HG03378 (cell line): ENCODE measurements around the gene ADSS1.

Experiments
- ATAC-seq: cut with Tn5 transposase; IDR thresholded peaks from one replicate; pipeline ENCODE4 v1.9.1; 2021; ENCODE audit warnings: mild to moderate bottlenecking, moderate library complexity; ENCODE audit not compliant: unreplicated experiment

ADSS1 gene

DNA sequence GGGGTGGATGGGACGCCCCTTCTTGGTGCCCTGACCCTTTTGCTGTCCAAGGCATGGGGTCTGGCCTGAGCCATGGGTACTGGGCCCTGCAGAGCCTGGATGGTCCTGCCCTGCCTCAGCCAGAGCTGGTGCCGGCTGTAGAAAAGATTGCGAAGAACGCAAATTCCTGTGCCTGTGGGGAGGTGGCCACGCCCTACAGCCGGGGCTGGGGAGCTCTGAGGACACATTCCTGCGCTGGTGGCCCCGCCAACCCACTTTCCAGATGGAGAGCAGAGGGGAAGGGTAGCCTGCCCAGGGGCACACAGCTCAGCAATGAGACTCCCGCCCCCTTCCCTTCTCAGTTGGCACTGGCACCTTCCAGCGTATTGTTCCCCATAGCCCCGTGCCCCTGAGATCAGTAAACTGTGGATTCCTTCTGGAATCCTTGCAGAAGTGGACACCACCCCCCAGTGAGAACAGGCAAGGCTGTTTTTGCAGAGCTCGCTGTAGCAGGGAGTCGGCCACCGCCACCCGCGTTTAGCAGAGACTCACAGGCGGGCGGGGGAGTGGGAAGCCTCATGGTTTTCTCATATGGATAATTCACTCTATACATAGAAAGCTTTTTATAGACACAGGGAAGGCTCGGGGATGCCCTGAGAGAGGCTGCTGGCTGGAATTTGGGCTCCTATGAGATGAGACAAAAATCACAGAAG lies 26.0 kb upstream of the ADSS1 start:
- no peak for ATAC-seq

DNA sequence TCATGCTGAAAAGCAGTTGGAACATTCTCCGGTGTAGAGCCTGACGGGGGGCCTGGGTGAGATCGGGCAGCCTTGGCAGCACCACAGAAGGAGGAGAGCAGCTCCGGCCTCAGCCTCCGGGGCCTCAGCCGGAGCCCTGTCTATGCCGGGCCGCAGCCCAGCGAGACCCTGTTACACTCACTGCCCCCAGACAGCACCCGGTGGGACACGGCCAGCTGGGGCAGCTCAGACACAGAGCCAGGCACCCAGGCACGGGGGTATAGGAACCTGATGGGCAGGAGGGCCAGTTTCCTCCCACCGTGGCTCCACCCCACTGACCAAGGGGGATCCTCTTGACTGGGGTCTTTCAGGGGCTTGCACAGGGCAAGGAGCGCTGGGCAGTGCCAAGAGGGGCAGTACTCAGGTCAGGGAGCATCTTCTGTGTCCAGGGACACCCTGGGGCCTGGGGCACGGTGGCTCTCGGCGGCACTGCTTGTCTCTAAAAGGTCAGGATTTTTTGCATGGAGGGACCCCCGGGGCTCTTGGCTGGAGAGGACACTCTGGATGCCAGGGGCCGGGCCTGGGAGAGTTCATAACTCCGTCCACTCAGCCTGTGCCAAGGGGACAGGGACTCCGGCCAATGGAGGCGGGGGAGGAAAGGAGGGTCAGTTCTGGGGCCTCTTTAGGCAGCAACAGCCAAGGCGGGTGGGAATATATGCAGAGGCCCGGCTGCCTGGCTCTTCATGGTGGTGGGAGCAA lies 25.2 kb upstream of the ADSS1 start:
- no peak for ATAC-seq

DNA sequence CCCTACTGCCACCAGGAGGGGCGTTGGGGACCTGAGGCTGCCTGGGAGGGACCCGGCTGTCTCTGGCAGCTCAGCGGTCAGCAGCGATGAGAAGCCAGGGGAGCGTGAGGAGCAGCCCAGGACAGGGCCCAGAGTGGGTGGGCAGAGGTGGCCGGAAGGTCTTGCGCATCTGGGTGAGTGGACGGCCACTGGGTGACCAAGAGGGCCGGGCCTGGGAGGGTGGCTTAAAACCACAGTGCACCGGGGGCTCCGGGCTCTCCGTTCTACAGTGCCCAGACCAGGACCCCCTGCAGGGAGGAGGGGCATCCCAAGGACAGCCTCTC lies 24.6 kb upstream of the ADSS1 start:
- no peak for ATAC-seq

DNA sequence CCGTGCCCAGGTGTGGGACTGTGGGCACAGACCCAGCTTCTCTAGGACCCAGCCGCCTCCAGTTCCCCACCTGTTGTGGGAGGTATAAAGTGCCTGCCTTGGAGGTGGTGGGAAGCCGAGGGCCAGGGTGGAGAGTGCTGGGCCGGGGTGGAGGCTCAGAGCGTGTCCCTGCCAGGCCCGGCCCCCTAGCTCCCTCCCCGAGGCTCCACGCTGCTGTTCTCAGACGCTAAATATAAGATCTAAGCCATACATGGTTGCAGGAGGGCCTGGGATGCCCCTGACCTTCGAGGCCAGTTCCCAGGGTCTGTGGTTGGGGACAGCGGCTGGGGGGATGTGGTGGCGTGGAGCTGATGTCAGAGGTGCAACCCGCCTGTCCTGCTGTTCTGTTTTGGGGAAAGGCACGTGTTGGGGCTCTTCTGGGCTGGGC lies 23.8 kb upstream of the ADSS1 start:
- ATAC-seq = no peak

DNA sequence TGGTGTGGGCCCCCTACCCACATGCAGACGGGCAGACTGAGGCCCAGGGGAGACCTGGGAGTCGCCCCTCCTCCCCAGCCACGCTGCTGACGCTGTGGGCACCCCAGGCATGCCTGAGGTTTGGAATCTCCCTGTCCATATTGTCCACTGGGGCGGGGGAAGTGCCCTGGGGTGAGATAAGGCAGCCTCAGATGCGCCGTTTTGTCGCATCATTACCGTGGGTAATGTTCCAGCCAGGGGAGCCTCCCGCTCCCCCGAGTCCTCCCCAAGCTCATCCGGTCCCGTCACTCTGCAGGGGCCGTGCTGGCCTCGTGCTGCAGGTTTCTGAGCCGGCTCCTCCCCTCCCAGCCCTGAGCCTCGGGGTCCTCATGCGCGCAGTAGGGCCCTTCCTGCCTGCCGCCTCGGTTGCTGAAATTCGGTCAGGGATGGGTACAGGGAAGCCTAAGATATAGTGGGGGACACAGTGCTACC lies 23.2 kb upstream of the ADSS1 start:
- no peak for ATAC-seq

DNA sequence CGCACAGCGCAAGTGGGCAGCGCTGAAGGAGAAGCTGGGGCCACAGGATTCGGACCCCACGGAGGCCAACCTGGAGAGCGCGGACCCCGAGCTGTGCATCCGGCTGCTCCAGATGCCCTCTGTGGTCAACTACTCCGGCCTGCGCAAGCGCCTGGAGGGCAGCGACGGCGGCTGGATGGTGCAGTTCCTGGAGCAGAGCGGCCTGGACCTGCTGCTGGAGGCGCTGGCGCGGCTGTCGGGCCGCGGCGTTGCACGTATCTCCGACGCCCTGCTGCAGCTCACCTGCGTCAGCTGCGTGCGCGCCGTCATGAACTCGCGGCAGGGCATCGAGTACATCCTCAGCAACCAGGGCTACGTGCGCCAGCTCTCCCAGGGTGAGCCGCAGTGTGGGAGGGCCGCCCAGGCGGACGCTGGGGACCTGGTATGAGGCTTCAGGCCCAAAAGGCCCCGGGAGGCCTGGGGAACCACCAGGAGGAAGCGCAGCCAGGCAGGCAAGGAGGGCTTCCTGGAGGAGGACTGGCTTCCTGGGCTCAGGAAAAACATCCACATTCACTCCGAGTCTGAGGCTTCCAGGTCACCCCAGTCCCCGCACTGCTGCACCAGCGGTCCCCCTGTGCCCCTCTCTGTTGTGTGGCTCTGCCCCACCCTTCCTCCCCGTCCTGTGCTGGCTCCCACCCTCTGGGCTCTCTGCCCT lies 22.5 kb upstream of the ADSS1 start:
- ATAC-seq = no peak

DNA sequence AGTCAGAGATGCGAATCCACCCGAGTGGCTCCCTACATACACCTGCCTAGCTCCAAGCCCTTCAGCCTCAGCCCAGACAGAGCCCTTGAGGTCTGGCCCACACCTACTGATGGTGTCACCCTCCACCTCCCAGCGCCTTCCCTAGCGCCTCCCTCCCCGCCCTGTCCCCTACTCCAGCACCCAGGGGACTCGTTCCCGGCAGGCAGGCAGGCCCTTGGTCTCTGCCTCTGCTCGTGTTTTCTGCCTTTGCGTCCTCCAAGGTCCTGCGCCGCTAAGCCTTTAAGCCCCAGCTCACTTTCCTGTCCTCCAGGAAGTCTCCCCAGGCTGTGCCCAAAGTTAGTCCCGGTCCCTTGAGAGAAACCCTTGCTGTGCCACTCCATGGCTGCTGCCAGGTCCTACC lies 21.9 kb upstream of the ADSS1 start:
- no peak for ATAC-seq

DNA sequence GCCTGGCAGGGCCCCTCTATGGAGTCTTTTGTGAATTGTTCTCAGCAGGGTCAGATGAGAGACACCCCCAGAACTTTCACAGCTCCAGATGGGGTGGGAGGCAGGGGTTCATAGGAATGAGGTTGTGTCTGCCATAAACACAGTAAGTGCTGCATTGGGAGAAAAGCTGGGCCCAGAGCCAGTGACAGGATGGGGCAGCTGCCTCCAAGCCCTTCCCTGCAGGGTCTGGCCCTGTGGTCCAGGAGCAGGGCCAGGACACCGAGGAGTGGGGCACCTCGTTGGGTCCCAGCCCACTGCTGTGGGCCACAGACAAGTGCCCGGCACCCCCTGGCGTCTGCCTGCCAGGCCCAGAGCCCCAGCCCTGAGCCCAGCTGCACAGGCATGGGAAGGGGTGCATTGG lies 21.4 kb upstream of the ADSS1 start:
- no peak for ATAC-seq

DNA sequence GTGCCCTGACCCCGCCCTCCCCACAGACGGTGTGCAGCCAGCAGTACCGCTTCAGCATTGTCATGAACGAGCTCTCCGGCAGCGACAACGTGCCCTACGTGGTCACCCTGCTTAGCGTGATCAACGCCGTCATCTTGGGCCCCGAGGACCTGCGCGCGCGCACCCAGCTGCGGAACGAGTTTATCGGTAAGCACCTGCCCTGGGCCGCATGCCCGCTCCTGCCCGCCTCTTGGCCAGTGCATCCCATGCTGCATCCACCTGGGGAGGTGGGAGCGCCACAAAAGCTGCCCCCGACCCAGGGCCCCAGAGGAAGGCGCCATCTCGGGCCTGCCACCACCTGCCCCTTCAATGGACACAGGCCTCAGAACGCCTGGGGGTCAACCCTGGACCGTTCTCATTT lies 20.8 kb upstream of the ADSS1 start:
- ATAC-seq = no peak

DNA sequence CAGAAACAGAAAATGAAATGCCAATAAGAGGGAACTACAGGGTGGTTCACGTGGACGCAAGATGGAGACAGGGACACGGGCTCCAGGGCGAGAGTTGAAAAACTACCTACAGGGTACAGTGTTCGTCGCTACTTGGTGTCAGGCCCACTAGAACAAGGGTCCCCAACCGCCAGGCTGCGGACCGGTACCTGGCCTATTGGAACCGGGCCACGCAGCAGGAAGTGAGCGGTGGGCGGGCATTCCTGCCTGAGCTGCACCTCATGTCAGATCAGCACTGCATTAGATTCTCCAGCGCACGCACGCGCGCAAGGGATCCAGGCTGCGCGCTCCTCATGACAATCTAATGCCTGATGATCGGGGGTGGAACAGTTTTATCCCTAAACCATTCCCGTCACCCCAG lies 19.8 kb upstream of the ADSS1 start:
- no peak for ATAC-seq

DNA sequence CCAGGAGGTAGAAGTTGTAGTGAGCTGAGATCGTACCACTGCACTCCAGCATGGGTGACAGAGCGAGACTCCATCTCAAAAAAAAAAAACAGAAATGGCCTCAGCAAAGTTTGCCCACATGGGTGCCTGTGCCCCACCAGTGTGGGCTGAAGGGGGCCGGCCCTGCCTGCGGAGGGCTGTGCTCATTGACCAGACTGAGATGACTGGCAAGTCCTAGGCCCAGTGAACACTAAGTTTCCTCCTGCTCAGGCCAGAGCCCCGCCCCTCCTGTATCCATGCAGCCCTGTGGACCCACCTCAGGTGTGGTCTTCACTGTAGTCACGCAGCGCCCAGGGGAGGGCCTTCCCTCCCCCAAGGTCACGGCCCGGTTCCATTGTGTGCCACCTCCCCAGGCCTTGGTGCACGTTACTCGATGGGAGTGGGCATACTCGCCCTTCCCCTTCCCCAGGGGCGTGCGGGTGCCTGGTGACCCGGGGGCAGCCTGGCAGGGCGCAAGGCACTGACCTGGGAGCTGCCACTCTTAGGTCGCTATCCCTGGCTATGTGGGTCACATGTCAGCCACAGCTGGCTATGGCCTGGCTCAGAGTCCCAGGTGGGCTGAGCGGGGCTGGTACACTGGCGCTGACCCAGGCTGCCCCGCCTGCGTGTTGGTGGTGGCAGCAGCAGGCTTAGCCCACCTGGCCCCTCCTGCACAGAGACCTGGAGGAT lies 18.5 kb upstream of the ADSS1 start:
- ATAC-seq = no peak

DNA sequence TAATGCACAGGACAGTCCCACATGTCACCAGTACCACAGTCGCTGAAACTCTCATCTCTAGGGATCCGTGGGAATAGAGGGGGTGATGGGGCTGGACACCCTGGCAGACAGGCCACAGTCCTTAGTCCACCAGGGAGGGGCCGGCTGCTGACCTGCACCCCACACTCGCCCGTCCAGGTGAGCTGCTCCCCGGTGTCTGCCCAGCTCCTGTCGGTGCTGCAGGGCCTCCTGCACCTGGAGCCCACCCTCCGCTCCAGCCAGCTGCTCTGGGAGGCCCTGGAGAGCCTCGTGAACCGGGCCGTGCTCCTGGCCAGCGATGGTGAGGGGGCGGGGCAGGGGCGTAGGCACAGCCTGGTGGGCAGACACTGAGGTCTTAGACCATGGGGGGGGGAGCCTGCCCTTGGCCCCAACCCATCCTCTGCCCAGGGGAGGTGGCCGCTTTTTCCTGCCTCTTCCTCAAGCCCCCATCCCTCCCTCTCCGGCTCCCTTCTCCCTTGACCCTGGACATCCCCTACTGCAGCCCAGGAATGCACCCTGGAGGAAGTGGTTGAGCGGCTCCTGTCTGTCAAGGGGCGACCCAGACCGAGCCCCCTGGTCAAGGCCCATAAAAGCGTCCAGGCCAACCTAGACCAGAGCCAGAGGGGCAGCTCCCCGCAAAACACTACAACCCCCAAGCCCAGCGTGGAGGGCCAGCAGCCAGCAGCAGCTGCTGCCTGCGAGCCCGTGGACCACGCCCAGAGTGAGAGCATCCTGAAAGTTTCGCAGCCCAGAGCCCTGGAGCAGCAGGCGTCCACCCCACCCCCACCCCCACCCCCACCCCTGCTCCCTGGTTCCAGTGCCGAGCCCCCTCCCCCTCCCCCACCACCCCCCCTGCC lies 17.1 kb upstream of the ADSS1 start:
- ATAC-seq = no peak

DNA sequence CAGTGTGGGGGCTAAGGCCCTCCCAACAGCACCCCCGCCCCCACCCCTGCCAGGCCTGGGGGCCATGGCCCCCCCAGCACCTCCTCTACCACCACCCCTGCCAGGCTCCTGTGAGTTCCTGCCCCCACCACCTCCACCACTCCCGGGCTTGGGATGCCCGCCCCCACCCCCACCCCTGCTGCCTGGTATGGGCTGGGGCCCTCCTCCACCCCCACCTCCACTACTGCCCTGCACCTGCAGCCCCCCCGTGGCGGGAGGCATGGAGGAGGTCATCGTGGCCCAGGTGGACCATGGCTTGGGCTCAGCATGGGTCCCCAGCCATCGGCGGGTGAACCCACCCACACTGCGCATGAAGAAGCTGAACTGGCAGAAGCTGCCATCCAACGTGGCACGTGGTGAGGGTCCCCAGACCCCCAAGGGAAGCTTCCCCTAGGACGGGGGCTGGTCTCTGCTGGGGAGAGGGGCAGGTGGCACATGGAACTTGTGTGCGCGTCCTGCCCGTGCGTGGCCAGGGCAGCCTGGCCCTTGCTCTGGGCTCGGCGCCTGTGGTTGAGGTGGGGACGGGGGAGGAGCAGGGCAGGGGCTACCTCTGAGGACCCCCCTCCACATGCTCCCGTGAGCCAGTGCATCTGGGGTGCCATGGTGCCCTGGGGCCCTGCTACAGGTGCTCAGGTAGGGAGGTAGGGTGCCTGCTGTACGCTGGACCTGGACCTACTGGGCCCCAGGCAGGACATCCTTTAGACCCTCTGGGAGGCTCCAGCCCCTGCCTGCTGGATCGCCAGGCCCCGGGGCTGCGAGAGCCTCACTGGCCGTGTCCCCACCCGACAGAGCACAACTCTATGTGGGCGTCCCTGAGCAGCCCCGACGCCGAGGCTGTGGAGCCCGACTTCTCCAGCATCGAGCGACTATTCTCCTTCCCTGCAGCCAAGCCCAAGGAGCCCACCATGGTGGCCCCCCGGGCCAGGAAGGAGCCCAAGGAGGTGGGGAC lies 16.1 kb upstream of the ADSS1 start:
- ATAC-seq = no peak

DNA sequence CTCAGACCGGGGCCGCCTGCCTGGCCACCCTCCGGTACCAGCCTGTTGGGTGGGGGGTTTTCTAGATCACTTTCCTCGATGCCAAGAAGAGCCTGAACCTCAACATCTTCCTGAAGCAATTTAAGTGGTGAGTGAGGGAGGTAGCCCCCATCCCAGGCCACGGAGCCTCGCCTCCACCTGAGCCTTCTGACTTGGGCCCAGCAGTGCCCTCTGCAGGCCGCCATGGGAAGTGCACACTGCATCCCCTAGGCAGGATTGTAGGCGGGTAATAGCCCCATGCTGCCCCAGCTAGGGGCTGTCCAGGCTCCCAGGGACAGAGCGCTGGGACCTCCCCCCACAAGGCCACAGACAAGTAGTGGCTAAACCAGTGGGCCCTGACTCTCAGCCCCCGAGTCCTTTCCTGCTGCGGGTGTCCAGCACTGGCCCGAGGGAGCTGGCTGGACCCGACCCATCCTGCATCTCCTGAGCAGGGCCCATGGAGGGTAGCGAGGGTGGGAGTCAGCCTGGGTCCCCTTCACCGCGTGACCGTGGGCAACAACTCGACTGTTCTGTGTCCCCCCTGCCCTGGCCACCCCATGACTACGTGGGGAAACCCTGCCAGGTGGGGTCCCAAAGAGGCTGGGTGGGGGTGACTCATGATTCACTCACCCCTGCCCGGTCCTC lies 15.3 kb upstream of the ADSS1 start:
- ATAC-seq = no peak

DNA sequence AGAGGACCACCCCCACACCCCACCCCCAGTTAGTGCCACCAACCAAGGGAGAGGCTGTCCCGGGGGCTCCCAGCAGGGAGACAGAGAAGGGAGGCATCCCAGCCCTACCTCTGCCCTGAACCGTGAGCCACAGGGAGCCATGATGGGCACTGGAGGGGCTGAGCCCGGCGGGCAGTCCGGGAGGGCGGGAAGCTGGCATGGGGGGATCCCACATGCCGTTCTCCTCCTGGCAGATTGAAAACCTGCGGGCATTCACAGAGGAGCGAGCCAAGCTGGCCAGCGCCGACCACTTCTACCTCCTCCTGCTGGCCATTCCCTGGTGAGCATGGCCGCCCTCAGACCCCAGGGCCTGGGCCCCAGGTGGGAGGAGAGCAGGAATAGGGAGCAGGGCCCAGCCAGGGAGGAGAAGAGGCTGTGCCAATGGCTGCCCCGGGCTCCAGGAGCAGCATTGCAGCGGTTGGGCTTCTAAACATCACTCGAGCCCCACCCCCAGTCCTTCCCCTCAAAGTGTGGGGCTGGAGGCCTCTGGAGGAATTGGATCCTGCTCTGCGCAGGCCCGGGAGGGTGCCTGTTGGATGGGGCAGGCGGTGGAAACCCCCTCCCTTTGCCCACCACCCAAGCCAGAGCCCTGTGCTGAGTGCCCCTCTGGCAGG lies 14.5 kb upstream of the ADSS1 start:
- ATAC-seq = no peak

DNA sequence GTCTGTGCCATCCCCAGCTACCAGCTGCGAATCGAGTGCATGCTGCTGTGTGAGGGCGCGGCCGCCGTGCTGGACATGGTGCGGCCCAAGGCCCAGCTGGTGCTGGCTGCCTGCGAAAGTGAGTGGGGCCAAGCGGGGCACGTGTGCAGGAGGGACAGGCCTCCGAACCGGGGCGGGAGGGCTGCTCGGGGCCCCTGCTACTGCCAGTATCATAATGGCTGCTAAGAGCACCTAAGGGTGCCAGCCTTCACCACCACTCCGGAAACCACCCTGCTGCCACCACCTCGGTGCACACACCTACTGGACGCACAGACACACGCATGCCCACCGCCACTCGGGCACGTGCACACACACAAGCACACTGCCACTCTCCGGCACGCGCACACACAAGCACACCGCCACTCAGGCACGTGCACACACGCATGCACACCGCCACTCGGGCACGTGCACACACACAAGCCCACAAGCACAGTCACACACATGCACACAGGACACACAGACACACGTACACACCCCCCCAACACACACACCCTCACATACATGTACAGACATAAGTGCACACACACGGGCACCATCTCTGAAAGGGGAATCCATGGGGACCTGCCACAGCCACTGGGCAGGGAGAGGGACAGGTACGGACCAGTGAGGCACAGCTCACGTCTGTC lies 13.8 kb upstream of the ADSS1 start:
- no peak for ATAC-seq

DNA sequence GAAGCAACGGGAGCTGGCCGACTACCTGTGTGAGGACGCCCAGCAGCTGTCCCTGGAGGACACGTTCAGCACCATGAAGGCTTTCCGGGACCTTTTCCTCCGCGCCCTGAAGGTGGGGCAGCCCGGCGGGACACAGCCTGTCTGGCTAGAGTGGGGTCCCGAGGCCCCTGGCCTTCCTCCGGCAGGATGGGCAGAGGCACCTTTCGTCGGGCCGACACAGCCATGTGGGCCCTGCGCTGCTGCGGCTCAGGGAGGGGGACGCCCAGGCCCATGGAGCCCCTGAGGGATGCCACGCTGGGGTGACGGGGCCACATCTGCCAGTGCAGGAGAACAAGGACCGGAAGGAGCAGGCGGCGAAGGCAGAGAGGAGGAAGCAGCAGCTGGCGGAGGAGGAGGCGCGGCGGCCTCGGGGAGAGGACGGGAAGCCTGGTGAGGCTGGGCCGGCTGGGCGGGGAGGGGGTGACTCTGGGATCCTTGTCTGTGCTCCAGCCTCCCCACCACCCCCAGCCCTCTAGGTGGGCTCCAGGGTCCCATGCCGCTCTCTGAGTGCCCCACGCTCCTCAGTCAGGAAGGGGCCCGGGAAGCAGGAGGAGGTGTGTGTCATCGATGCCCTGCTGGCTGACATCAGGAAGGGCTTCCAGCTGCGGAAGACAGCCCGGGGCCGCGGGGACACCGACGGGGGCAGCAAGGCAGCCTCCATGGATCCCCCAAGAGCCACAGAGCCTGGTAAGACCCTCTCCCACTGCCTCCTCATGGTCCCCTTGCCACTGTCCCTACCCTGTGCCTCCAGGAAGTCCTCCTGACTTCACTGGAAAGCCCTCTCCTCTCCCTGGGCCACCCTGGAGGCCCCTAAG lies 10.9 kb upstream of the ADSS1 start:
- ATAC-seq = no peak
